Measurements from ENCODE around the gene NFRKB.
"Not testable (repeated sequence)": the region's sequence is repeated elsewhere in the genome, so short reads cannot be mapped to it uniquely, and the experiment has no call there.

The NFRKB gene

GRCh38 chr11:129853518-129854231 is 41.7 kb downstream of the NFRKB start:
- TF ChIP-seq, protein P1, sequence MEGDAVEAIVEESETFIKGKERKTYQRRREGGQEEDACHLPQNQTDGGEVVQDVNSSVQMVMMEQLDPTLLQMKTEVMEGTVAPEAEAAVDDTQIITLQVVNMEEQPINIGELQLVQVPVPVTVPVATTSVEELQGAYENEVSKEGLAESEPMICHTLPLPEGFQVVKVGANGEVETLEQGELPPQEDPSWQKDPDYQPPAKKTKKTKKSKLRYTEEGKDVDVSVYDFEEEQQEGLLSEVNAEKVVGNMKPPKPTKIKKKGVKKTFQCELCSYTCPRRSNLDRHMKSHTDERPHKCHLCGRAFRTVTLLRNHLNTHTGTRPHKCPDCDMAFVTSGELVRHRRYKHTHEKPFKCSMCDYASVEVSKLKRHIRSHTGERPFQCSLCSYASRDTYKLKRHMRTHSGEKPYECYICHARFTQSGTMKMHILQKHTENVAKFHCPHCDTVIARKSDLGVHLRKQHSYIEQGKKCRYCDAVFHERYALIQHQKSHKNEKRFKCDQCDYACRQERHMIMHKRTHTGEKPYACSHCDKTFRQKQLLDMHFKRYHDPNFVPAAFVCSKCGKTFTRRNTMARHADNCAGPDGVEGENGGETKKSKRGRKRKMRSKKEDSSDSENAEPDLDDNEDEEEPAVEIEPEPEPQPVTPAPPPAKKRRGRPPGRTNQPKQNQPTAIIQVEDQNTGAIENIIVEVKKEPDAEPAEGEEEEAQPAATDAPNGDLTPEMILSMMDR (IDR thresholded peaks at IDR 0.05; ENCODE audit: low read depth, low read length): no peak
- no peak overlapping the region for H3K4me3 ChIP-seq (ENCODE audit: low read depth, low read length)

GRCh38 chr11:129852125-129852740 is 43.1 kb downstream of the NFRKB start:
- TF ChIP-seq, protein P1 (IDR thresholded peaks at IDR 0.05; ENCODE audit: low read depth, low read length): no peak
- H3K4me3 ChIP-seq (ENCODE audit: low read depth, low read length): no peak overlapping the region

- no peak overlapping the region for H3K4me3 ChIP-seq (ENCODE audit: low read depth, low read length)
- TF ChIP-seq, protein P1 (IDR thresholded peaks at IDR 0.05; ENCODE audit: low read depth, low read length): no peak
These were observed 45.8 kb downstream of the NFRKB start for GRCh38 chr11:129849447-129850130.

- H3K4me3 ChIP-seq (ENCODE audit: low read depth, low read length): not testable (repeated sequence)
These were observed 48.0 kb downstream of the NFRKB start for GRCh38 chr11:129847361-129847760.

- TF ChIP-seq, protein P1 (IDR thresholded peaks at IDR 0.05; ENCODE audit: low read depth, low read length): no peak
- H3K4me3 ChIP-seq (ENCODE audit: low read depth, low read length): no peak overlapping the region
These were observed 48.7 kb downstream of the NFRKB start for GRCh38 chr11:129846508-129847335.
